ENCODE measurements around the gene MRPL1. TPM values are rescaled to one million over a fixed set of nuclear protein-coding genes. Genes with fewer than 3 reads are reported as not detected.

The MRPL1 gene
- total and polyA plus RNA-seq, 2 experiments from 2014 or later, result 21.5 to 21.7 TPM

DNA sequence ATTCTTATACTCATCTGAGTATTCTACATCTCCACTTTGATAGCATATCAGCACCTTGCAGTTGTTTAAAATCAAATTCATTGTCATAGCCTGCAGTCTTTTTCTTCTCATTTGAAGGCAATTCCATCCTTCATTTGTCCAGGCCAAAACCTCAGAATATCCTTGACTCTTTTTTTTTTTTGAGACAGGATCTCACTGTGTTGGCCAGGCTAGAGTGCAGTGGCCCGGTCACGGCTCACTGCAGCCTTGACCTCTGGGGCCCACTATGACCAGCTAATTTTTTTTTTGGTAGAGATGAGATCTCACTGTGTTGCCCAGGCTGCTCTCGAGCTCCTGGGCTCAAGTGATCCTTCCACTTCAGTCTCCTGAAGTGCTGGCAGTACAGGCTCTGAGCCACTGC is 2.6 kb downstream of the MRPL1 start:
- TF ChIP-seq EZH2phosphoT487 (IDR thresholded peaks at IDR 0.05; ENCODE audit: insufficient read depth, low read depth) (no peak), EZH2 (IDR thresholded peaks at IDR 0.05; ENCODE audit: insufficient read depth, poor library complexity, severe bottlenecking) (no peak)
- Histone ChIP-seq H3K36me3 (ENCODE audit: low read depth) (no peaks in the 10 kb centered on the region), H3K9ac (no peak overlapping the region), H3F3A (ENCODE audit: insufficient read depth) (no peaks in the 10 kb centered on the region), H3K79me2 (ENCODE audit: insufficient read depth) (peaks cover 75% of the 10 kb centered on the region), H4K20me1 (ENCODE audit: insufficient read depth) (no peaks in the 10 kb centered on the region), H3K4me2 (ENCODE audit: unreplicated experiment) (no peak overlapping the region), H3K27ac (no peak overlapping the region), H3K4me3 (no peak overlapping the region), H3K4me1 (ENCODE audit: insufficient read depth) (0 out of 2 replicates have a peak, but pooled peaks cover 6% of the 10 kb centered on the region), H3K27me3 (replicated peaks; ENCODE audit: insufficient read depth) (no peaks in the 10 kb centered on the region), H3K9me2 (ENCODE audit: insufficient read depth) (no peaks in the 10 kb centered on the region), H2AFZ (no peak overlapping the region), H3K9me3 (ENCODE audit: low read depth) (no peaks in the 10 kb centered on the region)
- DNase-seq, result no peak
- WGBS, 2 experiments (ENCODE audit: low coverage in 1 of 2, low lambda C conversion rate in 2 of 2, missing lambda C conversion rate in 2 of 2), result 81 to 96% methylated on average over 3 of the region's 3 CpGs
- in situ Hi-C loops (cut with MboI), result no loop called here

DNA sequence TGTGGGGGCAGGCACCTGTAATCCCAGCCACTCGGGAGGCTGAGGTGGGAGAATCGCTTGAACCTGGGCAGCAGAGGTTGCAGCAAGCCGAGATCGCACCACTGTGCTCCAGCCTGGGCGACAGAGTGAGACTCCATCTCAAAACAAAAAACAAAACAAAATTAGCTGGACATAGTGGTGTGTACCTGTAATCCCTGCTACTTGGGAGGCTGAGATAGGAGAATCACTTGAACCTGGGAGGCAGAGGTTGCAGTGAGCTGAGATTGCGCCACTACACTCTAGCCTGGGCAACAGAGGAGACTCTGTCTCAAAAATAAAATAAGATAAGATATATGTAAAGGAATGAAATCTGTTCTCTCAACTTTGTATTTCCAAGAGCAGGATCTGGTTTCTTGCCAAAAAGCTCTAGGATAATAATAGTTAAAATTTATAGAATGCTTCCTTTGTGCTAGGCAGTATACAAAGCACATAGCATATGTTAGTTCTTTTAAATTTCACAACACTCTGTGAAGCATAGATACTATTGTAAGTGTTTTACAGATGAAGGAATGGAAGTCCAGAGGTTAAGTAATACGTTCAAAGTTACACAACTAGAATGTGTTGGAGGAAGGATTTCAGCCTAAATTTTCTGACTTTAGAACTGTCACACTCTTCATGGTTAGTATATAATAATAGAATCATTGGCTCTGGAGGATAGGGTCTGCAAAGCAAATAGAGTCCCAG is 10.3 kb downstream of the MRPL1 start:
- 97% methylated on average over 7 of the region's 7 CpGs for WGBS, 2 experiments (ENCODE audit: low coverage in 1 of 2, low lambda C conversion rate in 2 of 2, missing lambda C conversion rate in 2 of 2)
- Histone ChIP-seq H3K9me2 (ENCODE audit: insufficient read depth) (no peaks in the 10 kb centered on the region), H3F3A (ENCODE audit: insufficient read depth) (no peaks in the 10 kb centered on the region), H3K9ac (no peak overlapping the region), H4K20me1 (ENCODE audit: insufficient read depth) (no peaks in the 10 kb centered on the region), H3K4me1 (ENCODE audit: insufficient read depth) (no peaks in the 10 kb centered on the region), H3K36me3 (ENCODE audit: low read depth) (0 out of 2 replicates have a peak, but pooled peaks cover 8% of the 10 kb centered on the region), H3K4me2 (ENCODE audit: unreplicated experiment) (no peak overlapping the region), H3K4me3 (no peak overlapping the region), H3K27me3 (replicated peaks; ENCODE audit: insufficient read depth) (no peaks in the 10 kb centered on the region), H3K79me2 (ENCODE audit: insufficient read depth) (peaks cover 62% of the 10 kb centered on the region), H3K27ac (no peak overlapping the region), H3K9me3 (ENCODE audit: low read depth) (no peaks in the 10 kb centered on the region), H2AFZ (no peak overlapping the region)
- TF ChIP-seq EZH2phosphoT487 (IDR thresholded peaks at IDR 0.05; ENCODE audit: insufficient read depth, low read depth) (no peak), EZH2 (IDR thresholded peaks at IDR 0.05; ENCODE audit: insufficient read depth, poor library complexity, severe bottlenecking) (no peak)
- no peak for DNase-seq
- in situ Hi-C loops (cut with MboI), result no loop called here

DNA sequence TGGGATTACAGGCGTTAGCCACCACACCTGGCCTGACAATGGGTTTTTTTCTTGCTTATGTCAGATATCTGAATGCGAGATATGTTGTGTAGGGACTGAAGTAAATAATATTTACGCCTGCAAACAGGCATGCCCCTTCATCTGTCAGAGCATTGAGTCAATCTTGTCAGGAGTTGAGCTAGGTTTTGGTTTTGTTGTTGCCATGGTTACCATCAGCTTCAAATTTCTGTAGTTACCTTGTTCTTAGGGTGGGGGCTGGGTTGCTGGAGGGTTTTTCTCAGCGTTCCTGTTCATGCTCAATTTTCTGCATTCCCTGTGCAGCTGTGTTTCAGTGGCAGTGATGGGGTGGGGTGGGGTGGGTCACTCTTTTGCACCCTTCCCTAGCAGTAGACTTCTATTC is 14.5 kb downstream of the MRPL1 start:
- Histone ChIP-seq H4K20me1 (ENCODE audit: insufficient read depth) (no peaks in the 10 kb centered on the region), H3K27me3 (replicated peaks; ENCODE audit: insufficient read depth) (no peaks in the 10 kb centered on the region), H3F3A (ENCODE audit: insufficient read depth) (no peaks in the 10 kb centered on the region), H2AFZ (no peak overlapping the region), H3K9me2 (ENCODE audit: insufficient read depth) (no peaks in the 10 kb centered on the region), H3K4me2 (ENCODE audit: unreplicated experiment) (no peak overlapping the region), H3K4me1 (ENCODE audit: insufficient read depth) (no peaks in the 10 kb centered on the region), H3K27ac (no peak overlapping the region), H3K9me3 (ENCODE audit: low read depth) (no peaks in the 10 kb centered on the region), H3K36me3 (ENCODE audit: low read depth) (0 out of 2 replicates have a peak, but pooled peaks cover 8% of the 10 kb centered on the region), H3K9ac (no peak overlapping the region), H3K79me2 (ENCODE audit: insufficient read depth) (peaks cover 61% of the 10 kb centered on the region), H3K4me3 (no peak overlapping the region)
- in situ Hi-C loops (cut with MboI), result no loop called here
- TF ChIP-seq EZH2 (IDR thresholded peaks at IDR 0.05; ENCODE audit: insufficient read depth, poor library complexity, severe bottlenecking) (no peak), EZH2phosphoT487 (IDR thresholded peaks at IDR 0.05; ENCODE audit: insufficient read depth, low read depth) (no peak)
- no peak for DNase-seq
- WGBS, 2 experiments (ENCODE audit: low coverage in 1 of 2, low lambda C conversion rate in 2 of 2, missing lambda C conversion rate in 2 of 2), result 98 to 100% methylated on average over 4 of the region's 4 CpGs

DNA sequence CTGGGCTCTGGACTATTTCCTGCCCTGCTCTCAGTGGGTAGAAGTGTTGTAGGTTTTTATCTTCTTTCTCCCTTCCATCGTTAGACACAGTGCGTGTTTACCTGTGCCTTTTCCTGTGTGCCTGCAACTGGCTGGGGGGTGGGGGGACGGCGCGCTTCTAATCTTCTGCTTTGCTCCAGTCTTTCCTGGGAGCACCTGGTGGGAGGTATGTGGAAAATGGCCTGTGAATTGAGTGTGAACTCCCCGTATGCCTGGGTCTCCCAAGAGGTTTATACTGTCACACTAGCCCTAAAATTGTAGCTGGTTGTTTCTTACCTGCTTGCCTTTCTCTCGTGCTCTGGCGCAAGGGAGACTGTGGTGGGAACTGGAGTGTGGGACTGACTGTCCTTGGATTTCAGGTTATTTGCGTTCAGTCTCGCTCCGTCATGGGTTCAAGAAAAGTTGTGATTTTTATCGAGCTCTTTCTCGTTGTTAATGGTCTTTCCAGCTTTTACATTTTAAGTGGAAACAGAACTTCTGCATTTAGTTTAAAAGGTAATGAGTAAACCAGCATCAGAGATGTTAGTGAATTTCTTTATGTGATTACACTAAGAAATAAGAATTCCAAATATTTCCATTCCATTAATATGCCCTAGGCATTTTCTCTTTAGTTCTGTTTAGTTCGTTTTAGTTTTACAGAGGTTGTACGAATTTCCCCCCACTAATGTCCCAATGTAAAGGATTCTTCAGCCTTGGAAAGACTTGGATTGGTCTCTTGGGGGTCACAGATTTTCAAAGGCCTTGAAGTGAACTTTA is 15.3 kb downstream of the MRPL1 start:
- Histone ChIP-seq H3K27me3 (replicated peaks; ENCODE audit: insufficient read depth) (no peaks in the 10 kb centered on the region), H4K20me1 (ENCODE audit: insufficient read depth) (no peaks in the 10 kb centered on the region), H3K27ac (no peak overlapping the region), H3K36me3 (ENCODE audit: low read depth) (0 out of 2 replicates have a peak, but pooled peaks cover 8% of the 10 kb centered on the region), H3K9ac (no peak overlapping the region), H2AFZ (no peak overlapping the region), H3K4me1 (ENCODE audit: insufficient read depth) (no peaks in the 10 kb centered on the region), H3K4me3 (no peak overlapping the region), H3K9me2 (ENCODE audit: insufficient read depth) (no peaks in the 10 kb centered on the region), H3K9me3 (ENCODE audit: low read depth) (no peaks in the 10 kb centered on the region), H3K79me2 (ENCODE audit: insufficient read depth) (peaks cover 61% of the 10 kb centered on the region), H3K4me2 (ENCODE audit: unreplicated experiment) (no peak overlapping the region), H3F3A (ENCODE audit: insufficient read depth) (no peaks in the 10 kb centered on the region)
- 84% methylated on average over 15 of the region's 15 CpGs for WGBS, 2 experiments (ENCODE audit: low coverage in 1 of 2, low lambda C conversion rate in 2 of 2, missing lambda C conversion rate in 2 of 2)
- no peak for DNase-seq
- in situ Hi-C loops (cut with MboI), result no loop called here
- no peak for TF ChIP-seq EZH2phosphoT487 (IDR thresholded peaks at IDR 0.05; ENCODE audit: insufficient read depth, low read depth)
- no peak for TF ChIP-seq EZH2 (IDR thresholded peaks at IDR 0.05; ENCODE audit: insufficient read depth, poor library complexity, severe bottlenecking)
